Measurements from ENCODE around the gene ASPRV1.
"Not testable (repeated sequence)": the region's sequence is repeated elsewhere in the genome, so short reads cannot be mapped to it uniquely, and the experiment has no call there.

Gene ASPRV1

GRCh38 chr2:69968609-69969008, 7.2 kb upstream of the ASPRV1 start:
- no peak for DNase-seq (ENCODE audit: low read depth, low spot score)
- no peak overlapping the region for H3K4me3 ChIP-seq (ENCODE audit: low read length)

GRCh38 chr2:69966496-69966895, 5.1 kb upstream of the ASPRV1 start:
- H3K4me3 ChIP-seq (ENCODE audit: low read length), result no peak overlapping the region
- DNase-seq (ENCODE audit: low read depth, low spot score), result no peak

- H3K4me3 ChIP-seq (ENCODE audit: low read length), result no peak overlapping the region
- no peak for DNase-seq (ENCODE audit: low read depth, low spot score)
Measured at GRCh38 chr2:69965756-69966445, 4.5 kb upstream of the ASPRV1 start.

GRCh38 chr2:69964353-69964841, 3.0 kb upstream of the ASPRV1 start:
- no peak for DNase-seq (ENCODE audit: low read depth, low spot score)
- H3K4me3 ChIP-seq (ENCODE audit: low read length), result no peak overlapping the region

GRCh38 chr2:69962986-69963730, 1.7 kb upstream of the ASPRV1 start:
- DNase-seq (ENCODE audit: low read depth, low spot score), result no peak
- H3K4me3 ChIP-seq (ENCODE audit: low read length), result no peak overlapping the region

- no peak for DNase-seq (ENCODE audit: low read depth, low spot score)
- H3K4me3 ChIP-seq (ENCODE audit: low read length), result no peak overlapping the region
Measured at GRCh38 chr2:69960821-69961220, 610 bp downstream of the ASPRV1 start.

GRCh38 chr2:69959425-69959824, 2.0 kb downstream of the ASPRV1 start:
- DNase-seq (ENCODE audit: low read depth, low spot score), result no peak
- H3K4me3 ChIP-seq (ENCODE audit: low read length), result no peak overlapping the region

- no peak overlapping the region for H3K4me3 ChIP-seq (ENCODE audit: low read length)
- DNase-seq (ENCODE audit: low read depth, low spot score), result no peak
Measured at GRCh38 chr2:69958480-69958879, 3.0 kb downstream of the ASPRV1 start.

GRCh38 chr2:69957965-69958364, 3.5 kb downstream of the ASPRV1 start:
- H3K4me3 ChIP-seq (ENCODE audit: low read length), result no peak overlapping the region
- DNase-seq (ENCODE audit: low read depth, low spot score), result peak; percentile 92

- H3K4me3 ChIP-seq (ENCODE audit: low read length), result no peak overlapping the region
- DNase-seq (ENCODE audit: low read depth, low spot score), result no peak
Measured at GRCh38 chr2:69956475-69956979, 4.9 kb downstream of the ASPRV1 start.

GRCh38 chr2:69955029-69955428, 6.4 kb downstream of the ASPRV1 start:
- no peak for DNase-seq (ENCODE audit: low read depth, low spot score)
- no peak overlapping the region for H3K4me3 ChIP-seq (ENCODE audit: low read length)

- no peak for DNase-seq (ENCODE audit: low read depth, low spot score)
- H3K4me3 ChIP-seq (ENCODE audit: low read length), result no peak overlapping the region
Measured at GRCh38 chr2:69954084-69954483, 7.3 kb downstream of the ASPRV1 start.

GRCh38 chr2:69952336-69953115, 8.9 kb downstream of the ASPRV1 start:
- no peak for DNase-seq (ENCODE audit: low read depth, low spot score)
- H3K4me3 ChIP-seq (ENCODE audit: low read length), result no peak overlapping the region

GRCh38 chr2:69950671-69951070, 10.8 kb downstream of the ASPRV1 start:
- not testable (repeated sequence) for DNase-seq (ENCODE audit: low read depth, low spot score); H3K4me3 ChIP-seq (ENCODE audit: low read length)

GRCh38 chr2:69950241-69950640, 11.2 kb downstream of the ASPRV1 start:
- DNase-seq (ENCODE audit: low read depth, low spot score), result no peak
- no peak overlapping the region for H3K4me3 ChIP-seq (ENCODE audit: low read length)

- no peak overlapping the region for H3K4me3 ChIP-seq (ENCODE audit: low read length)
- no peak for DNase-seq (ENCODE audit: low read depth, low spot score)
Measured at GRCh38 chr2:69948963-69949645, 12.3 kb downstream of the ASPRV1 start.

GRCh38 chr2:69948032-69948962, 13.1 kb downstream of the ASPRV1 start:
- DNase-seq (ENCODE audit: low read depth, low spot score), result no peak
- no peak overlapping the region for H3K4me3 ChIP-seq (ENCODE audit: low read length)

- H3K4me3 ChIP-seq (ENCODE audit: low read length), result no peak overlapping the region
- no peak for DNase-seq (ENCODE audit: low read depth, low spot score)
Measured at GRCh38 chr2:69947325-69947931, 14.0 kb downstream of the ASPRV1 start.

Data from Jurkat, Clone E6-1 (cell line).